Measurements from ENCODE around the gene DRAM1. TPM values are rescaled to one million over a fixed set of nuclear protein-coding genes. Genes with fewer than 3 reads are reported as not detected.

Gene DRAM1
- total and polyA plus RNA-seq, 2 of the 4 experiments (the other 2 are of a cell fraction) = 20.0 to 27.2 TPM

- Histone ChIP-seq H2AFZ (replicated peaks; ENCODE audit: low read length, poor library complexity) (peak overlapping the region; percentile 97), H3K23ac (ENCODE audit: low read depth, low read length) (peak overlapping the region; percentile 53; the same call in 1 of the 2 replicates), H2BK20ac (ENCODE audit: low read depth, low read length) (no peak overlapping the region), H2AK5ac (ENCODE audit: low read depth, low read length) (no peak overlapping the region), H4K20me1 (ENCODE audit: insufficient read depth, low read length) (no peaks in the 10 kb centered on the region), H2BK15ac (ENCODE audit: low read depth, low read length) (no peak overlapping the region), H4K8ac (ENCODE audit: low read depth in 2 of 2, low read length in 2 of 2) (peak overlapping the region in 1 of 2 experiments; percentile 24; a peak in 1 of 4 replicates), H3K36me3 (ENCODE audit: control insufficient read depth, insufficient read depth, low read length) (no peaks in the 10 kb centered on the region), H2BK120ac (ENCODE audit: low read depth, low read length) (no peak overlapping the region), H3K4me1 (ENCODE audit: control insufficient read depth, insufficient read depth, low read length) (no peaks in the 10 kb centered on the region), H3K9ac (ENCODE audit: low read depth, low read length) (peak overlapping the region; percentile 94), H3K27me3 (ENCODE audit: control insufficient read depth, insufficient read depth, low read length) (no peaks in the 10 kb centered on the region), H3K4ac (ENCODE audit: low read depth, low read length) (peak overlapping the region; percentile 88; the same call in 1 of the 2 replicates), H3K14ac (replicated peaks; ENCODE audit: low read depth, low read length) (no peak overlapping the region; the same call in none of the 2 replicates), H3K18ac (ENCODE audit: low read depth, low read length) (no peak overlapping the region), H4K5ac (ENCODE audit: low read depth, low read length) (no peak overlapping the region; the same call in 1 of the 2 replicates), H3K9me1 (ENCODE audit: insufficient read depth, low read length) (no peaks in the 10 kb centered on the region), H4K91ac (ENCODE audit: insufficient read depth, low read depth, low read length) (no peak overlapping the region), H3K4me2 (ENCODE audit: low read depth, low read length) (peak overlapping the region; percentile 99), H3K9me3 (ENCODE audit: control insufficient read depth, insufficient read depth, low read length) (no peaks in the 10 kb centered on the region), H3K56ac (ENCODE audit: extremely low read depth, insufficient read depth, low read length) (peak overlapping the region; percentile 12; the same call in 1 of the 2 replicates), H2BK5ac (ENCODE audit: low read depth, low read length, poor library complexity, severe bottlenecking) (no peak overlapping the region), H2AK9ac (replicated peaks; ENCODE audit: low read depth, low read length, poor library complexity) (peak overlapping the region; percentile 82), H3K4me3 (ENCODE audit: insufficient read depth, low read depth, low read length) (peak overlapping the region; percentile 97), H3K79me1 (ENCODE audit: low read depth in 1 of 2, low read length in 2 of 2) (peaks cover 11 to 33% of the 10 kb centered on the region in 2 experiments; a peak in 3 of 4 replicates), H3K27ac (ENCODE audit: insufficient read depth, low read length) (peak overlapping the region; percentile 34; the same call in 1 of the 2 replicates)
- intact Hi-C loops (cut with micrococcal nuclease) = loop anchor here (1.0 to 10.0 kb wide), 3 partner anchors 57 to 415 kb away; no protein-coding TSS in a partner anchor
- BruUV-seq (replicated peaks) = TSS peak; percentile 41
- DNase-seq (no peak), ATAC-seq (ENCODE audit: low read depth) (no peak)
- POLR2A ChIA-PET (ENCODE audit: unreplicated experiment) = interaction anchor here (0.5 to 0.7 kb wide), 5 partner anchors 16 to 415 kb away, joined by 4 to 14 read pairs (median 12); no protein-coding TSS in a partner anchor
- dilution Hi-C loops (cut with HindIII; ENCODE audit: low sequenced_read_pairs, unreplicated experiment) = no loop called here
- in situ Hi-C loops (cut with MboI; ENCODE audit: low sequenced_read_pairs) = loop anchor here (5.0 kb wide), 1 partner anchor 53 kb away; no protein-coding TSS in a partner anchor
- CTCF ChIA-PET = interaction anchor here (0.6 to 4.4 kb wide), 14 partner anchors 8 to 1998 kb away, joined by 3 to 19 read pairs (median 6); no protein-coding TSS in a partner anchor
- WGBS, 2 experiments (ENCODE audit: extremely low coverage in 2 of 2, insufficient read length in 1 of 2) = 20% methylated on average over 4 of the region's 11 CpGs; no CpG with 5 or more reads in 1 of the 2 experiments
- TF ChIP-seq, protein P1, sequence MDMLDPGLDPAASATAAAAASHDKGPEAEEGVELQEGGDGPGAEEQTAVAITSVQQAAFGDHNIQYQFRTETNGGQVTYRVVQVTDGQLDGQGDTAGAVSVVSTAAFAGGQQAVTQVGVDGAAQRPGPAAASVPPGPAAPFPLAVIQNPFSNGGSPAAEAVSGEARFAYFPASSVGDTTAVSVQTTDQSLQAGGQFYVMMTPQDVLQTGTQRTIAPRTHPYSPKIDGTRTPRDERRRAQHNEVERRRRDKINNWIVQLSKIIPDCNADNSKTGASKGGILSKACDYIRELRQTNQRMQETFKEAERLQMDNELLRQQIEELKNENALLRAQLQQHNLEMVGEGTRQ (IDR thresholded peaks at IDR 0.05; ENCODE audit: low read depth, low read length) = no peak
- TF ChIP-seq RCOR1 (IDR thresholded peaks at IDR 0.05; ENCODE audit: insufficient replicate concordance, low read length) (no peak), RAD21 (IDR thresholded peaks at IDR 0.05; ENCODE audit: low read length) (no peak), BHLHE40 (IDR thresholded peaks at IDR 0.05; ENCODE audit: low read depth, low read length) (no peak), CHD1 (IDR thresholded peaks at IDR 0.05; ENCODE audit: low read depth, low read length) (no peak), MAZ (IDR thresholded peaks at IDR 0.05; ENCODE audit: borderline replicate concordance, low read depth, low read length) (no peak), POLR2A (IDR thresholded peaks at IDR 0.05; ENCODE audit: low read depth, low read length) (no peak), SMC3 (IDR thresholded peaks at IDR 0.05; ENCODE audit: low read depth, low read length) (no peak), RFX5 (IDR thresholded peaks at IDR 0.05; ENCODE audit: low read depth, low read length) (no peak), MXI1 (IDR thresholded peaks at IDR 0.05; ENCODE audit: borderline replicate concordance, low read depth, low read length) (no peak), MAFK (IDR thresholded peaks at IDR 0.05; ENCODE audit: low read depth, low read length) (no peak)
- TF ChIP-seq, protein P2, sequence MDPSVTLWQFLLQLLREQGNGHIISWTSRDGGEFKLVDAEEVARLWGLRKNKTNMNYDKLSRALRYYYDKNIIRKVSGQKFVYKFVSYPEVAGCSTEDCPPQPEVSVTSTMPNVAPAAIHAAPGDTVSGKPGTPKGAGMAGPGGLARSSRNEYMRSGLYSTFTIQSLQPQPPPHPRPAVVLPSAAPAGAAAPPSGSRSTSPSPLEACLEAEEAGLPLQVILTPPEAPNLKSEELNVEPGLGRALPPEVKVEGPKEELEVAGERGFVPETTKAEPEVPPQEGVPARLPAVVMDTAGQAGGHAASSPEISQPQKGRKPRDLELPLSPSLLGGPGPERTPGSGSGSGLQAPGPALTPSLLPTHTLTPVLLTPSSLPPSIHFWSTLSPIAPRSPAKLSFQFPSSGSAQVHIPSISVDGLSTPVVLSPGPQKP (IDR thresholded peaks at IDR 0.05; ENCODE audit: borderline replicate concordance, low read depth, low read length) = no peak
- TF ChIP-seq, protein P3, sequence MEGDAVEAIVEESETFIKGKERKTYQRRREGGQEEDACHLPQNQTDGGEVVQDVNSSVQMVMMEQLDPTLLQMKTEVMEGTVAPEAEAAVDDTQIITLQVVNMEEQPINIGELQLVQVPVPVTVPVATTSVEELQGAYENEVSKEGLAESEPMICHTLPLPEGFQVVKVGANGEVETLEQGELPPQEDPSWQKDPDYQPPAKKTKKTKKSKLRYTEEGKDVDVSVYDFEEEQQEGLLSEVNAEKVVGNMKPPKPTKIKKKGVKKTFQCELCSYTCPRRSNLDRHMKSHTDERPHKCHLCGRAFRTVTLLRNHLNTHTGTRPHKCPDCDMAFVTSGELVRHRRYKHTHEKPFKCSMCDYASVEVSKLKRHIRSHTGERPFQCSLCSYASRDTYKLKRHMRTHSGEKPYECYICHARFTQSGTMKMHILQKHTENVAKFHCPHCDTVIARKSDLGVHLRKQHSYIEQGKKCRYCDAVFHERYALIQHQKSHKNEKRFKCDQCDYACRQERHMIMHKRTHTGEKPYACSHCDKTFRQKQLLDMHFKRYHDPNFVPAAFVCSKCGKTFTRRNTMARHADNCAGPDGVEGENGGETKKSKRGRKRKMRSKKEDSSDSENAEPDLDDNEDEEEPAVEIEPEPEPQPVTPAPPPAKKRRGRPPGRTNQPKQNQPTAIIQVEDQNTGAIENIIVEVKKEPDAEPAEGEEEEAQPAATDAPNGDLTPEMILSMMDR (conservative IDR thresholded peaks at IDR 0.05; ENCODE audit: low read depth, low read length) = no peak
Measured at GRCh38 chr12:101829639-101830366, 47.6 kb upstream of the DRAM1 start.

Data from IMR-90 (cell line).